Stomach (tissue), 9 donors: Measurements from ENCODE around the gene ARHGAP10. TPM values are rescaled to one million over a fixed set of nuclear protein-coding genes. Genes with fewer than 3 reads are reported as not detected.
"Not testable (repeated sequence)": the region's sequence is repeated elsewhere in the genome, so short reads cannot be mapped to it uniquely, and the experiment has no call there.

Experiments
- DNase-seq, 2 donors: peaks; one replicate each; pipeline versions ENCODE4 v3.0.0 to v3.0.0-alpha.2; 2013 to 2019
- H3K27ac ChIP-seq, 5 donors: fragments of 200-600 bp in 4 of 5; sonication (generic) in 4 of 5; one replicate each; pipeline ENCODE4 v1.5.1; 2013 to 2019; ENCODE audit warnings: mild to moderate bottlenecking in 1 of 5, moderate library complexity in 1 of 5
- H3K27me3 ChIP-seq, 3 donors: fragments of 200-600 bp; sonication (generic); one replicate each; pipeline ENCODE4 v1.5.1; 2017 to 2019; ENCODE audit warnings: mixed run types in 1 of 3
- H3K36me3 ChIP-seq, 4 donors: fragments of 200-600 bp; sonication (generic); 1 replicate in 3 of 4; 2 replicates in 1 of 4; pipeline ENCODE4 v1.5.1; 2016 to 2019
- H3K4me1 ChIP-seq, 4 donors: fragments of 200-600 bp; sonication (generic); one replicate each; pipeline ENCODE4 v1.5.1; 2016 to 2019
- H3K4me3 ChIP-seq, 4 donors: fragments of 200-600 bp; sonication (generic) in 3 of 4; one replicate each; pipeline ENCODE4 v1.5.1; 2016 to 2019; ENCODE audit warnings: mild to moderate bottlenecking in 1 of 4
- H3K9me3 ChIP-seq, 4 donors: fragments of 200-600 bp; sonication (generic); one replicate each; pipeline ENCODE4 v1.5.1; 2016 to 2019
- EP300 ChIP-seq: sonication (generic); formaldehyde crosslinking; IDR thresholded peaks from one replicate; pipeline ENCODE4 v1.6.1; 2017; ENCODE audit warnings: antibody characterized with exemption
- POLR2A ChIP-seq, 4 donors: fragments of 450-650 bp; IDR thresholded peaks; one replicate each; pipeline ENCODE4 v1.6.1; 2016; ENCODE audit warnings: antibody characterized with exemption in 4 of 4, control low read depth in 2 of 4, mild to moderate bottlenecking in 1 of 4, moderate library complexity in 1 of 4
- POLR2AphosphoS5 ChIP-seq, 3 donors: sonication (generic); formaldehyde crosslinking; IDR thresholded peaks; one replicate each; pipeline ENCODE4 v1.6.1; 2016; ENCODE audit warnings: antibody characterized with exemption in 3 of 3
- WGBS, 5 donors: extraction: QIAGEN DNeasy Blood & Tissue Kit in 3 of 5; methylation state at CpG; one replicate each; pipeline versions ENCODE4 v1.1.5 to v1.1.7; 2013 to 2018; 5-methylcytosine and 5-hydroxymethylcytosine counted together
- intact Hi-C: fragments of 100-400 bp; cut with DNase I; formaldehyde crosslinking; loops from one replicate; pipeline ENCODE4 v1.15.1; 2023; ENCODE audit warnings: low total_unique reads
- polyA plus RNA-seq, 3 donors: library from polyadenylated mRNA; stranded (reverse); fragments of 200-250 nt; gene quantifications; one replicate each; pipeline ENCODE4 v1.2.3, GENCODE V29; 2013
- total RNA-seq, 5 donors: library from RNA; depleted of rRNA; stranded (reverse); fragments of >200 nt; gene quantifications; one replicate each; pipeline versions ENCODE4 v1.1.0 to v1.2.3, GENCODE V29; 2014 to 2016
- TF ChIP-seq, protein P1 (sequence below), 7 experiments: fragments of 450-650 bp in 4 of 7; fragments of 200-600 bp in 3 of 7; sonication (generic) in 3 of 7; IDR thresholded peaks; one replicate each; pipeline ENCODE4 v1.5.1; 2016 to 2019; ENCODE audit warnings: antibody characterized with exemption in 7 of 7, control low read depth in 2 of 7, mild to moderate bottlenecking in 1 of 7
- donor health status: healthy with polysubstance abuse.
- donor health status: Bipolar disorder and iron deficiency.
- donor health status: healthy.

The ARHGAP10 gene
- total and polyA plus RNA-seq, 8 donors: 18.1 to 117 (median 43.9) TPM

- no peak for DNase-seq
- Histone ChIP-seq H3K36me3 (peaks cover 19 to 87% (median 64%) of the 10 kb centered on the region in 4 donors), H3K4me3 (no peak overlapping the region), H3K27me3 (no peaks in the 10 kb centered on the region), H3K4me1 (no peaks in the 10 kb centered on the region), H3K9me3 (no peaks in the 10 kb centered on the region), H3K27ac (no peak overlapping the region)
- intact Hi-C loops: no loop called here
- 94 to 97% (median 96%) methylated on average over 1 of the region's 1 CpG for WGBS, 5 donors
- TF ChIP-seq, protein P1, sequence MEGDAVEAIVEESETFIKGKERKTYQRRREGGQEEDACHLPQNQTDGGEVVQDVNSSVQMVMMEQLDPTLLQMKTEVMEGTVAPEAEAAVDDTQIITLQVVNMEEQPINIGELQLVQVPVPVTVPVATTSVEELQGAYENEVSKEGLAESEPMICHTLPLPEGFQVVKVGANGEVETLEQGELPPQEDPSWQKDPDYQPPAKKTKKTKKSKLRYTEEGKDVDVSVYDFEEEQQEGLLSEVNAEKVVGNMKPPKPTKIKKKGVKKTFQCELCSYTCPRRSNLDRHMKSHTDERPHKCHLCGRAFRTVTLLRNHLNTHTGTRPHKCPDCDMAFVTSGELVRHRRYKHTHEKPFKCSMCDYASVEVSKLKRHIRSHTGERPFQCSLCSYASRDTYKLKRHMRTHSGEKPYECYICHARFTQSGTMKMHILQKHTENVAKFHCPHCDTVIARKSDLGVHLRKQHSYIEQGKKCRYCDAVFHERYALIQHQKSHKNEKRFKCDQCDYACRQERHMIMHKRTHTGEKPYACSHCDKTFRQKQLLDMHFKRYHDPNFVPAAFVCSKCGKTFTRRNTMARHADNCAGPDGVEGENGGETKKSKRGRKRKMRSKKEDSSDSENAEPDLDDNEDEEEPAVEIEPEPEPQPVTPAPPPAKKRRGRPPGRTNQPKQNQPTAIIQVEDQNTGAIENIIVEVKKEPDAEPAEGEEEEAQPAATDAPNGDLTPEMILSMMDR (IDR thresholded peaks at IDR 0.05): no peak
- TF ChIP-seq EP300: no peak
- TF ChIP-seq POLR2A (IDR thresholded peaks at IDR 0.05): no peak
- no peak for TF ChIP-seq POLR2AphosphoS5 (IDR thresholded peaks at IDR 0.05)
Measured at GRCh38 chr4:147879676-147880075, 147.8 kb downstream of the ARHGAP10 start.

GRCh38 chr4:147880511-147880910 lies 148.6 kb downstream of the ARHGAP10 start:
- Histone ChIP-seq H3K9me3 (no peaks in the 10 kb centered on the region), H3K27me3 (no peaks in the 10 kb centered on the region), H3K36me3 (peaks cover 19 to 87% (median 64%) of the 10 kb centered on the region in 4 donors), H3K4me3 (no peak overlapping the region), H3K27ac (no peak overlapping the region), H3K4me1 (no peaks in the 10 kb centered on the region)
- no peak for TF ChIP-seq POLR2A (IDR thresholded peaks at IDR 0.05)
- TF ChIP-seq EP300: no peak
- TF ChIP-seq POLR2AphosphoS5 (IDR thresholded peaks at IDR 0.05): no peak
- TF ChIP-seq, protein P1 (IDR thresholded peaks at IDR 0.05): no peak
- intact Hi-C loops: no loop called here
- no peak for DNase-seq
- 96 to 99% (median 97%) methylated on average over 3 of the region's 3 CpGs for WGBS, 5 donors

GRCh38 chr4:147884536-147884935 lies 152.6 kb downstream of the ARHGAP10 start:
- WGBS, 5 donors: 93 to 100% (median 97%) methylated on average over 2 of the region's 2 CpGs
- H3K9me3 ChIP-seq: no peaks in the 10 kb centered on the region

DNA sequence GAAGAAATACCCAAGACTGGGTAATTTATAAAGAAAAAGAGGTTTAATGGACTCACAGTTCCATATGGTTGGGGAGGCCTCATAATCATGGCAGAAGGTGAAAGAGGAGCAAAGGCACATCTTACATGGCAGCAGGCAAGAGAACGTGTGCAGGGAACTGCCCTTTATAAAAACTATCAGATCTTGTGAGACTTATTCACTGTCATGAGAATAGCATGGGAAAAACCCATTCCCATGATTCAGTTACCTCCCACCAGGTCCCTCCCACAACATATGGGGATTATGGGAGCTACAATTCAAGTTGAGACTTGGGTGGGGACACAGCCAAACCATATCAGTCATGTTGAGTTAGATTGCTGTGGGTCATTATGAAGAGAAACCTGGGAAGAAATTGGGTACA lies 153.3 kb downstream of the ARHGAP10 start:
- DNase-seq, H3K4me1 ChIP-seq, H3K9me3 ChIP-seq, H3K27ac ChIP-seq, H3K4me3 ChIP-seq, intact Hi-C loops, H3K27me3 ChIP-seq: not testable (repeated sequence)
- 91 to 100% (median 98%) methylated on average over 1 of the region's 1 CpG for WGBS, 5 donors
- peaks cover 13 to 79% (median 68%) of the 10 kb centered on the region in 4 donors for H3K36me3 ChIP-seq

More at GRCh38 chr4:147884536-147884935, 152.6 kb downstream of the ARHGAP10 start:
- Histone ChIP-seq H3K4me1 (no peaks in the 10 kb centered on the region), H3K27ac (no peak overlapping the region), H3K27me3 (no peaks in the 10 kb centered on the region), H3K36me3 (peaks cover 13 to 86% (median 73%) of the 10 kb centered on the region in 4 donors), H3K4me3 (no peak overlapping the region)
- TF ChIP-seq POLR2AphosphoS5 (IDR thresholded peaks at IDR 0.05): no peak
- TF ChIP-seq POLR2A (IDR thresholded peaks at IDR 0.05): no peak
- TF ChIP-seq, protein P1 (IDR thresholded peaks at IDR 0.05): no peak
- no peak for TF ChIP-seq EP300
- intact Hi-C loops: no loop called here
- DNase-seq: no peak

- TF ChIP-seq EP300 (no peak), POLR2A (IDR thresholded peaks at IDR 0.05) (no peak), POLR2AphosphoS5 (IDR thresholded peaks at IDR 0.05) (no peak)
- TF ChIP-seq, protein P1 (IDR thresholded peaks at IDR 0.05): no peak
- 86 to 93% (median 92%) methylated on average over 6 of the region's 6 CpGs for WGBS, 5 donors
- Histone ChIP-seq H3K27ac (no peak overlapping the region), H3K4me3 (no peak overlapping the region), H3K4me1 (no peaks in the 10 kb centered on the region), H3K27me3 (no peaks in the 10 kb centered on the region), H3K36me3 (peaks cover 0 to 50% (median 39%) of the 10 kb centered on the region in 4 donors), H3K9me3 (peaks cover 0 to 16% (median 7%) of the 10 kb centered on the region in 4 donors)
- intact Hi-C loops: no loop called here
- DNase-seq: no peak
Measured at GRCh38 chr4:147891476-147892115, 159.7 kb downstream of the ARHGAP10 start.
